ENCODE data around the gene ALDH1L1. TPM values are rescaled to one million over a fixed set of nuclear protein-coding genes. Genes with fewer than 3 reads are reported as not detected.

Gene ALDH1L1
- total RNA-seq, 1 donor from 2014 or later, result 5.0 TPM

GRCh38 chr3:126158016-126158911, 22.1 kb downstream of the ALDH1L1 start:
- Mint-ChIP-seq H3K36me3 (no peaks in the 10 kb centered on the region), H3K27me3 (no peaks in the 10 kb centered on the region), H3K4me3 (no peak overlapping the region), H3K4me1 (ENCODE audit: unreplicated experiment) (peaks cover 16% of the 10 kb centered on the region), H3K27ac (no peak overlapping the region), H3K9me3 (no peaks in the 10 kb centered on the region)
- TF ChIP-seq CTCF (conservative IDR thresholded peaks at IDR 0.05), result no peak
- peak; percentile 48 for DNase-seq (ENCODE audit: extremely low spot score, unreplicated experiment)

DNA sequence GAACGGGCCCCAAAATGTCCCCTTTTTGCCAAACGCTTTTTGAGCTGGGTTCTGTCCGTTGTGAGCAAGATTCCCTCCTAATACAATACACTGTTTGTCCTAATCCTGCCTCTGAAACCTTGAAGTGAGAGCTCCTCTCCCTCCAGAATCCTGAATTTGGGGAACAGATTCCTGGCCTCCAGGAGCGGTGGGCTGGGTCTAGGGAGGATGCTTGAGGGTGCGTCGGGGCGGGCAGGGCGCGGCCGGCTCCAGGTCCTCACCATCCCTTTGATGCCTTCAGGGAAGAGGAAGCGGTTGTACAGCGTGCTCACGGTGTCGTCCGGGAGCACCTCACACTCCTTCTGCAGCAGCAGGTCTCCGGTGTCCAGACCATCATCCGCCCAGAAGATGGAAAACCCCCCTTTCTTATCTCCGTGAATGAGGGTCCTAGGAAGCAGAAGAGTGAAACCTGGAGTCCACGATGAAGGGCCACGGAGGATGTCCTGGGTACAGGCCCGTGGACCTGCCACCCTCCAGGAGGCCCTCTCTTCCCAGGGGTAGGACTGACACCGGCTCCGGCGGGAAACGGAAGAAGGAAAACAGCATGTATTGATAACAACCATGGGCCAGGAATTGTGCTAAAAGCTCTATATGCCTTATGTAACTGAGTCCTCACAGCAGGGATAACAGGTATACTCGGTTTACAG, 23.2 kb downstream of the ALDH1L1 start:
- TF ChIP-seq CTCF (conservative IDR thresholded peaks at IDR 0.05), result no peak
- peak; percentile 45 for DNase-seq (ENCODE audit: extremely low spot score, unreplicated experiment)
- no peak overlapping the region for H3K4me3 Mint-ChIP-seq
- no peaks in the 10 kb centered on the region for H3K36me3 Mint-ChIP-seq
- H3K27me3 Mint-ChIP-seq, result no peaks in the 10 kb centered on the region
- H3K27ac Mint-ChIP-seq, result no peak overlapping the region
- H3K9me3 Mint-ChIP-seq, result no peaks in the 10 kb centered on the region
- H3K4me1 Mint-ChIP-seq (ENCODE audit: unreplicated experiment), result peaks cover 16% of the 10 kb centered on the region

DNA sequence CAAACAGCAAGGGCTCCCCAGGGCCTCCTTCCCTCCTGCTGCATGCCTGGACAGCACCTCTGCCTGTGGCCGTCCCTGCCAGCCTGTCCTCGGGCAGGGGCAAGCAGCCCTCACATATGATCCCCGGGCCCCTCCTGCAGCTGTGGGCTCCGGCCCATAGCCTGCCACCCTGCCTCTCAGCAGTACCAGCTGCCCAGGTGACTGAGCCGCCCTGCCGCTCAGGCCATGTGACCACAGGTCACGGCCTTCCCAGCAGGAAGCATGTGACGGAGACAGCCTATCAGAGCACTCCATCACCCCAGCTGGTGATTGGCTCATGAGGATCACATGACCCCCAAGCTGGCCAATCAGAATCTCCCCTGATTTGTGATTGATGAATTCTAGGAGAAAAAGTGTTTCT, 23.9 kb downstream of the ALDH1L1 start:
- Mint-ChIP-seq H3K27ac (no peak overlapping the region), H3K4me3 (no peak overlapping the region), H3K36me3 (no peaks in the 10 kb centered on the region), H3K27me3 (no peaks in the 10 kb centered on the region), H3K4me1 (ENCODE audit: unreplicated experiment) (peaks cover 16% of the 10 kb centered on the region), H3K9me3 (no peaks in the 10 kb centered on the region)
- no peak for DNase-seq (ENCODE audit: extremely low spot score, unreplicated experiment)
- no peak for TF ChIP-seq CTCF (conservative IDR thresholded peaks at IDR 0.05)

DNA sequence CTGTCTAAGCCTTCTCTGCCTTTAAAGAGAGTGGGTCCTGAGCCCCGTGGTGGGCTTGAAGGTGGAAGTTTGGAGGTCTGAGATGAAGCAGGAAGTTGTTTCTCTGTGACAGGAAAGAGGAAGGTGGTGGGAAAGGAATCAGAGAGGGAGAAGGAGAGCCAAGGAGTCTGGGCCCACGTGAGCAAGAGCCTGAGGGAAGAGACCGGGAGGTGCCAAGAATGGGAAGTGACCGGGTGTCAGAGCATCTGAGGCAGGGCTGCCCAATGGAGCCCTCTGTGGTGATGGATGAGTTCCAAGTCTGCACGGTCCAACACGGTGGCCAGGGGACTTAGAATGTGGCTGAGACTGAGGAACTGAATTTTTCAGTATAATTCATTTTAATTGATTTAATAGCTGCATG, 24.6 kb downstream of the ALDH1L1 start:
- Mint-ChIP-seq H3K27ac (no peak overlapping the region), H3K4me1 (ENCODE audit: unreplicated experiment) (peaks cover 16% of the 10 kb centered on the region), H3K27me3 (no peaks in the 10 kb centered on the region), H3K4me3 (no peak overlapping the region), H3K36me3 (no peaks in the 10 kb centered on the region), H3K9me3 (no peaks in the 10 kb centered on the region)
- no peak for DNase-seq (ENCODE audit: extremely low spot score, unreplicated experiment)
- TF ChIP-seq CTCF (conservative IDR thresholded peaks at IDR 0.05), result no peak

DNA sequence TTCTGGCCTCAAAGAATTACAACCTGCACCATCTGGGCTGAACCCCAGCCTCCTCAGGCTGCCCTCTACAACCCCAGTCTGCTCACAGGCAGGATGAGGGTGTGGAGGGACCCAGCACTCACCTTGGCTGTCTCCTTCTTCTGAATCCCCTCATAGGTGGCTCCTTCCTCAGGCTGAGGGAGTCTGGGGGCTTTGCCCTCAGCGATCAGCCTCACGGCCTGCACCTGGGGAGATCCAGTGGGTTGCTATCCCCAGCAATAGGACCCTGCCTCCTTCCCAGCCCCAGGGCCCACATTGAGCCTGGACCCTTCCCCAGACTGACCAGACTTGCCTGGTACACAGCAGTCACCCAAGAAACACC, 25.1 kb downstream of the ALDH1L1 start:
- Mint-ChIP-seq H3K27ac (no peak overlapping the region), H3K4me3 (no peak overlapping the region), H3K27me3 (no peaks in the 10 kb centered on the region), H3K9me3 (no peaks in the 10 kb centered on the region), H3K36me3 (no peaks in the 10 kb centered on the region), H3K4me1 (ENCODE audit: unreplicated experiment) (peaks cover 16% of the 10 kb centered on the region)
- TF ChIP-seq CTCF (conservative IDR thresholded peaks at IDR 0.05), result no peak
- DNase-seq (ENCODE audit: extremely low spot score, unreplicated experiment), result peak; percentile 59

Measured in type B pancreatic cell (in vitro differentiated cells).